Caco-2 (cell line): ENCODE results near the gene NTRK2. TPM values are rescaled to one million over a fixed set of nuclear protein-coding genes. Genes with fewer than 3 reads are reported as not detected.

Experiments used
- BruUV-seq: library from RNA; stranded (reverse); fragments of 400-500 nt; replicated peaks from 2 replicates; lab custom pipeline; 2021; lab: Mats Ljungman, UMichigan
- CTCF ChIA-PET: fragments of 300-600 bp; sonication (Branson Sonifier 250); formaldehyde crosslinking; loops from one replicate; lab custom pipeline; 2022; ENCODE audit warnings: antibody characterized with exemption; lab: Charles Lee
- POLR2A ChIA-PET: fragments of 300-600 bp; sonication (Branson Sonifier 250); formaldehyde crosslinking; loops from one replicate; lab custom pipeline; 2022; ENCODE audit warnings: antibody characterized with exemption; lab: Charles Lee
- DNase-seq, 2 experiments: peaks; one replicate each; pipeline versions ENCODE4 v3.0.0 to v3.0.0-alpha.2; 2020 to 2022
- H3K27me3 ChIP-seq: replicated peaks from 2 replicates; pipeline ENCODE4 v1.6.0; 2011; ENCODE audit warnings: low read length; ENCODE audit not compliant: control insufficient read depth, insufficient read depth
- H3K36me3 ChIP-seq: 2 replicates; pipeline ENCODE4 v1.5.1; 2011; ENCODE audit warnings: low read length; ENCODE audit not compliant: control insufficient read depth, insufficient read depth
- H3K4me1 ChIP-seq: fragments of 250-450 bp; sonication (Bioruptor Pico); 2 replicates; pipeline ENCODE4 v1.5.1; 2020; ENCODE audit warnings: mild to moderate bottlenecking
- H3K4me3 ChIP-seq: 2 replicates; pipeline ENCODE4 v1.5.1; 2011; ENCODE audit warnings: low read depth, mild to moderate bottlenecking, control low read depth, low read length
- H3K9me3 ChIP-seq: fragments of 250-450 bp; sonication (Bioruptor Pico); 2 replicates; pipeline ENCODE4 v1.5.1; 2020; ENCODE audit warnings: mild to moderate bottlenecking, moderate library complexity
- H3K27ac Mint-ChIP-seq: one replicate; pipeline ENCODE4 v1.8.0; 2022; ENCODE audit warnings: mixed read lengths; ENCODE audit not compliant: unreplicated experiment
- H3K27me3 Mint-ChIP-seq: one replicate; pipeline ENCODE4 v1.8.0; 2022; ENCODE audit warnings: mixed read lengths; ENCODE audit not compliant: insufficient read depth, unreplicated experiment
- H3K36me3 Mint-ChIP-seq: one replicate; pipeline ENCODE4 v1.8.0; 2022; ENCODE audit warnings: mild to moderate bottlenecking, mixed read lengths; ENCODE audit not compliant: insufficient read depth, unreplicated experiment
- H3K4me1 Mint-ChIP-seq: one replicate; pipeline ENCODE4 v1.8.0; 2022; ENCODE audit warnings: low read depth, mixed read lengths; ENCODE audit not compliant: unreplicated experiment
- H3K4me3 Mint-ChIP-seq: one replicate; pipeline ENCODE4 v1.8.0; 2022; ENCODE audit warnings: mild to moderate bottlenecking, moderate library complexity, mixed read lengths; ENCODE audit not compliant: unreplicated experiment
- H3K9me3 Mint-ChIP-seq: one replicate; pipeline ENCODE4 v1.8.0; 2022; ENCODE audit warnings: mixed read lengths; ENCODE audit not compliant: unreplicated experiment
- CTCF ChIP-seq, 2 experiments: fragments of 200-600 bp in 1 of 2; IDR thresholded peaks; 1 replicate in 1 of 2; 2 replicates in 1 of 2; pipeline versions ENCODE4 v1.5.1 to v1.8.0; 2011 to 2022; ENCODE audit warnings: antibody characterized with exemption in 1 of 2, control low read depth in 1 of 2, inconsistent platforms in 1 of 2, low read depth in 1 of 2, low read length in 1 of 2, mild to moderate bottlenecking in 1 of 2, moderate library complexity in 1 of 2; ENCODE audit not compliant: insufficient read depth in 1 of 2, severe bottlenecking in 1 of 2, unreplicated experiment in 1 of 2
- intact Hi-C: fragments of 100-400 bp; cut with micrococcal nuclease; formaldehyde crosslinking; loops from one replicate; pipeline ENCODE4 v1.10.0; 2022; ENCODE audit not compliant: unreplicated experiment
- total RNA-seq: library from RNA; stranded (reverse); gene quantifications from 2 replicates; pipeline ENCODE4 v1.2.3, GENCODE V29; 2022

The NTRK2 gene
- total RNA-seq, 1 experiment from 2014 or later, result not detected

GRCh38 chr9:85007748-85008147 is 338.2 kb downstream of the NTRK2 start:
- Histone ChIP-seq H3K27me3 (no peaks in the 10 kb centered on the region), H3K4me1 (no peaks in the 10 kb centered on the region), H3K9me3 (no peaks in the 10 kb centered on the region), H3K36me3 (no peaks in the 10 kb centered on the region), H3K4me3 (no peak overlapping the region)
- H3K9me3 Mint-ChIP-seq, result no peaks in the 10 kb centered on the region
- no peak overlapping the region for H3K27ac Mint-ChIP-seq
- no TSS peak for BruUV-seq
- no peak for TF ChIP-seq CTCF (IDR thresholded peaks at IDR 0.05; ENCODE audit: insufficient read depth in 1 of 2, low read depth in 1 of 2, low read length in 1 of 2, severe bottlenecking in 1 of 2, unreplicated experiment in 1 of 2)
- no peaks in the 10 kb centered on the region for H3K27me3 Mint-ChIP-seq
- ChIA-PET CTCF (no interaction called here), POLR2A (no interaction called here)
- H3K4me3 Mint-ChIP-seq, result no peak overlapping the region
- H3K4me1 Mint-ChIP-seq, result no peaks in the 10 kb centered on the region
- intact Hi-C loops, result no loop called here
- no peaks in the 10 kb centered on the region for H3K36me3 Mint-ChIP-seq
- DNase-seq, result no peak

GRCh38 chr9:85008215-85008614 is 338.7 kb downstream of the NTRK2 start:
- H3K4me3 ChIP-seq, result no peak overlapping the region
- no peaks in the 10 kb centered on the region for H3K4me1 ChIP-seq
- H3K36me3 ChIP-seq, result no peaks in the 10 kb centered on the region
- H3K9me3 Mint-ChIP-seq, result no peaks in the 10 kb centered on the region
- no peak for TF ChIP-seq CTCF (IDR thresholded peaks at IDR 0.05; ENCODE audit: insufficient read depth in 1 of 2, low read depth in 1 of 2, low read length in 1 of 2, severe bottlenecking in 1 of 2, unreplicated experiment in 1 of 2)
- ChIA-PET POLR2A (no interaction called here), CTCF (no interaction called here)
- DNase-seq, result no peak
- H3K4me1 Mint-ChIP-seq, result no peaks in the 10 kb centered on the region
- no peak overlapping the region for H3K27ac Mint-ChIP-seq
- no TSS peak for BruUV-seq
- no peaks in the 10 kb centered on the region for H3K36me3 Mint-ChIP-seq
- H3K27me3 Mint-ChIP-seq, result no peaks in the 10 kb centered on the region
- H3K4me3 Mint-ChIP-seq, result no peak overlapping the region
- intact Hi-C loops, result no loop called here
- no peaks in the 10 kb centered on the region for H3K9me3 ChIP-seq
- H3K27me3 ChIP-seq, result no peaks in the 10 kb centered on the region

GRCh38 chr9:85009251-85009650 is 339.7 kb downstream of the NTRK2 start:
- Mint-ChIP-seq H3K4me3 (no peak overlapping the region), H3K36me3 (no peaks in the 10 kb centered on the region), H3K9me3 (no peaks in the 10 kb centered on the region), H3K27me3 (no peaks in the 10 kb centered on the region), H3K4me1 (no peaks in the 10 kb centered on the region), H3K27ac (no peak overlapping the region)
- no peaks in the 10 kb centered on the region for H3K9me3 ChIP-seq
- H3K4me1 ChIP-seq, result no peaks in the 10 kb centered on the region
- ChIA-PET POLR2A (no interaction called here), CTCF (no interaction called here)
- no peaks in the 10 kb centered on the region for H3K27me3 ChIP-seq
- no peak overlapping the region for H3K4me3 ChIP-seq
- intact Hi-C loops, result no loop called here
- DNase-seq, result no peak
- no peaks in the 10 kb centered on the region for H3K36me3 ChIP-seq
- TF ChIP-seq CTCF (IDR thresholded peaks at IDR 0.05; ENCODE audit: insufficient read depth in 1 of 2, low read depth in 1 of 2, low read length in 1 of 2, severe bottlenecking in 1 of 2, unreplicated experiment in 1 of 2), result no peak
- no TSS peak for BruUV-seq
